K562 (cell line): Measurements from ENCODE around the gene NPC1. TPM values are rescaled to one million over a fixed set of nuclear protein-coding genes. Genes with fewer than 3 reads are reported as not detected.

Source experiments
- BACH1 ChIP-seq: fragments of 200-800 bp; sonication (Bioruptor generic); IDR thresholded peaks from 2 replicates; pipeline ENCODE4 v1.6.1; 2016; ENCODE audit warnings: missing genetic modification characterization, missing compliant biosample characterization
- CTCFL ChIP-seq: IDR thresholded peaks from 2 replicates; pipeline ENCODE4 v1.6.1; 2011; ENCODE audit warnings: borderline replicate concordance, low read depth, mild to moderate bottlenecking, moderate library complexity, low read length; ENCODE audit not compliant: insufficient read depth, poor library complexity, severe bottlenecking
- ELF2 ChIP-seq: fragments of 250-450 bp; sonication (Bioruptor Pico); IDR thresholded peaks from 2 replicates; pipeline ENCODE4 v1.5.0; 2021; ENCODE audit warnings: mild to moderate bottlenecking
- ELK1 ChIP-seq: sonication (generic); formaldehyde crosslinking; IDR thresholded peaks from 2 replicates; pipeline ENCODE4 v1.8.1; 2022; ENCODE audit warnings: missing genetic modification reagents
- GMEB1 ChIP-seq: fragments of 250-450 bp; sonication (Bioruptor Pico); IDR thresholded peaks from 2 replicates; pipeline ENCODE4 v1.4.0; 2020; ENCODE audit warnings: mild to moderate bottlenecking
- HINFP ChIP-seq: fragments of 450-650 bp; conservative IDR thresholded peaks from 2 replicates; pipeline ENCODE4 v1.6.1; 2016; ENCODE audit warnings: missing genetic modification characterization, low read depth, mild to moderate bottlenecking, control low read depth, missing compliant biosample characterization
- MAFG ChIP-seq: fragments of 450-650 bp; conservative IDR thresholded peaks from 2 replicates; pipeline ENCODE4 v1.6.1; 2016; ENCODE audit warnings: missing genetic modification characterization, missing compliant biosample characterization
- MCM7 ChIP-seq, 2 experiments: fragments of 450-650 bp; IDR thresholded peaks; 2 replicates each; pipeline ENCODE4 v1.6.1; 2016 to 2018
- NCOA2 ChIP-seq, 2 experiments: fragments of 450-650 bp; IDR thresholded peaks; 2 replicates each; pipeline ENCODE4 v1.6.1; 2018; ENCODE audit warnings: mild to moderate bottlenecking in 2 of 2, moderate library complexity in 1 of 2; ENCODE audit not compliant: partially characterized antibody in 2 of 2
- NR0B1 ChIP-seq: fragments of 450-650 bp; IDR thresholded peaks from one replicate; pipeline ENCODE4 v1.6.1; 2018; ENCODE audit warnings: mild to moderate bottlenecking, moderate library complexity; ENCODE audit not compliant: partially characterized antibody
- PCBP1 ChIP-seq: fragments of 200-400 bp; formaldehyde crosslinking; IDR thresholded peaks from 2 replicates; pipeline ENCODE4 v1.6.1; 2018; ENCODE audit warnings: mild to moderate bottlenecking, low read depth, low read length; ENCODE audit not compliant: poor library complexity, severe bottlenecking
- RBM15 ChIP-seq: fragments of 200-400 bp; formaldehyde crosslinking; IDR thresholded peaks from 2 replicates; pipeline ENCODE4 v1.6.1; 2018; ENCODE audit warnings: mild to moderate bottlenecking, low read length, moderate library complexity; ENCODE audit not compliant: insufficient read depth
- TEAD1 ChIP-seq, 2 experiments: fragments of 450-650 bp in 1 of 2; sonication (generic) in 1 of 2; formaldehyde crosslinking; IDR thresholded peaks; 2 replicates each; pipeline versions ENCODE4 v1.4.0 to v1.8.0; 2020 to 2022; ENCODE audit warnings: mild to moderate bottlenecking in 2 of 2, missing genetic modification reagents in 1 of 2
- ZBTB5 ChIP-seq: fragments of 450-650 bp; IDR thresholded peaks from 2 replicates; pipeline ENCODE4 v1.6.1; 2017; ENCODE audit warnings: antibody characterized with exemption
- ZKSCAN1 ChIP-seq: fragments of 150-350 bp; IDR thresholded peaks from 2 replicates; pipeline ENCODE4 v1.6.1; 2016; ENCODE audit warnings: low read depth, low read length
- ZNF212 ChIP-seq: fragments of 450-650 bp; formaldehyde crosslinking; IDR thresholded peaks from 2 replicates; pipeline ENCODE4 v1.4.0; 2020; ENCODE audit warnings: mild to moderate bottlenecking
- polyA plus RNA-seq, 8 experiments: library from polyadenylated mRNA; depleted of rRNA in 4 of 8; stranded (reverse) in 5 of 8; unstranded in 3 of 8; fragments of >200 nt; fragmentation: Nextera tagmentation in 2 of 8; fragmentation: Illumina TruSeq in 1 of 8; extraction: Ambion mirVana in 2 of 8; extraction: Trizol in 1 of 8; gene quantifications; 2 replicates each; pipeline versions ENCODE4 v1.2.1 to v1.2.3, GENCODE V29; 2011 to 2014; ENCODE audit warnings: inconsistent platforms in 1 of 8, missing spikeins in 1 of 8
- total RNA-seq, 7 experiments: library from RNA; depleted of rRNA in 6 of 7; stranded (reverse); fragments of >200 nt in 6 of 7; fragmentation: Illumina TruSeq in 2 of 7; extraction: Trizol in 2 of 7; gene quantifications; 2 replicates each; pipeline versions ENCODE4 v1.2.1 to v1.2.3, GENCODE V29; 2011 to 2021; ENCODE audit warnings: low replicate concordance in 1 of 7

Gene NPC1
- total and polyA plus RNA-seq, 9 of the 15 experiments (the other 6 are each of a cell fraction or from before 2014, with no cell fraction given) = 17.1 to 45.9 (median 27.6) TPM

GRCh38 chr18:23528580-23529472, 57.5 kb downstream of the NPC1 start (continued):
- TF ChIP-seq NR0B1 (no peak), MCM7 (IDR thresholded peaks at IDR 0.05) (0 out of 4 replicates have a peak, but pooled peaks of 1 of the 2 experiments have one; percentile 45), ZNF212 (CRISPR knock-in tag) (no peak), HINFP (tag) (no peak), ELF2 (CRISPR knock-in tag) (0 out of 2 replicates have a peak, but pooled peaks have one; percentile 62), BACH1 (tag) (peak; percentile 91), RBM15 (no peak), NCOA2 (IDR thresholded peaks at IDR 0.05; ENCODE audit: partially characterized antibody in 2 of 2) (no peak), GMEB1 (CRISPR knock-in tag) (no peak), TEAD1 (CRISPR knock-in tag; IDR thresholded peaks at IDR 0.05) (peak in 1 of 2 experiments; percentile 80; a peak in 3 of 4 replicates), ELK1 (CRISPR knock-in tag) (no peak), CTCFL (no peak), ZBTB5 (no peak), ZKSCAN1 (0 out of 2 replicates have a peak, but pooled peaks have one; percentile 39), PCBP1 (no peak), MAFG (tag) (peak; percentile 97)
